T-helper 9 cell (primary cell): ENCODE results near the gene NXPH4.

Experiments used
- DNase-seq: peaks from one replicate; pipeline ENCODE4 v3.0.0-alpha.2; 2020
- total RNA-seq, 2 donors: gene quantifications; one replicate each; lab custom pipeline; 2026; lab: John Stamatoyannopoulos, UW

The NXPH4 gene
- 0 to 0.21 reads per million in 2 donors for total RNA-seq

DNA sequence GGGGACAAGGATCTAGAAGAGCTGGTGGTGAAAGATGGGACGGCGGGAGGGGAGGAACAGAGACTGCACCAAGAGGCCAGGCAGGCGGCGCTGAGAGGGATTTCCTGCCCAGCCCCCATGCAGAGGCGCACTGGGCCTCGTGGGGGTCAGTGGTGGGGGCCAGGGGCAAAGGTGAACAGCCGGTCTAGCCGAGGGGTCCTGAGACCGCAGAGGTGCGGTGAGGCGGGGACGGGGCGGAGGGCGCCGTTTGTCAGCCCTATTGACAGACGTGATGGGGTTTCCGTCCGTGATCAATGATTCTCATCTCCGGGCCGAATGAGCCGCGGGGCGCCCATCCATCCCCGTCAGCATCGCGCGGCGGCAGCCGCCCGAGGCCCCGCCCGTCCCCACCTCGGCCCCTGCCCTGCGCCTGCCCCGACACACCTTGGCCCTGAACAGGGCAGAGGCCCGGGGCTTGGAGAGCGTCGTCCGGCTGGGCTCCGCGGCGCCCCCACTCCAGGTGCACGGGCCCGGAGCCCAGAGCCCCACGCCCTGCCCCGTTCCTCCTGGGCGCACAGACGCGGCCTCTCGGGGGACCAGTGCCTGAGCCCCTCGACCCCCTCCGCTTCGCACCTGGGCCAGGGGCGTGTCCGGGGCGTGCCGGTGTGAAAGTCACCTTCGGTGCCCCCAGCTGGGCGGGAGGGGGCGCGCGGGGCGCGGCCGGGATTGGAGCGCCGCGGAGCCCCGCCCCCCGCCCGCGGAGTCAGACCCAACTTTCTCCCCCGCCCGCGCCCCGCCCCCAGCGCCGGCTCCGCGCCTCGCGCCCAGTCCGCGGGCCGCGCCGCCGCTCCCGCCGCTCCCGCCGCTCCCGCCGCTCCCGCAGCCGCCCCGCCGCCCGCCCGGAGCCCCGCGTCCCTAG, at the start of gene NXPH4:
Gene NXPH4, plus strand, starts transcription at position 781 of the 898 bp plus-strand sequence. CDS start 176 bp downstream, outside the sequence.
- peak; percentile 55 for DNase-seq

DNA sequence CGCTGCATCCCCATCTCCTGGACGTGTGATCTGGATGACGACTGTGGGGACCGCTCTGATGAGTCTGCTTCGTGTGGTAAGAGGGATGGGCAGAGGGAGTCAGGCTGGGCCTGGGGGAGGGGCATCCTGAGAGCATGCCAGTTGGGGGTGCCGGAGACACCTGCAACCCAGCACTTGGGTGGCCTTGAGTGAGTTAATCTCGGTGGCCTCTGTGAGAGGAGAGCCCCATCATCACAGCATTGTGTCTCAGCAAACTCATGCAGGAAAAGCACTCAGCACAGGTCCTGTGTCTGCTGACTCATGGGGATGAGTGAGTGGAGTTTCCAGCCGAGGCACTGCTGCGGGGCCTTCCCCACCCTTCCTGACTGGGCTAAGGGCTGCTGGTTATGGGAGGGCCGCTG, 49.6 kb upstream of the NXPH4 start:
- no peak for DNase-seq

DNA sequence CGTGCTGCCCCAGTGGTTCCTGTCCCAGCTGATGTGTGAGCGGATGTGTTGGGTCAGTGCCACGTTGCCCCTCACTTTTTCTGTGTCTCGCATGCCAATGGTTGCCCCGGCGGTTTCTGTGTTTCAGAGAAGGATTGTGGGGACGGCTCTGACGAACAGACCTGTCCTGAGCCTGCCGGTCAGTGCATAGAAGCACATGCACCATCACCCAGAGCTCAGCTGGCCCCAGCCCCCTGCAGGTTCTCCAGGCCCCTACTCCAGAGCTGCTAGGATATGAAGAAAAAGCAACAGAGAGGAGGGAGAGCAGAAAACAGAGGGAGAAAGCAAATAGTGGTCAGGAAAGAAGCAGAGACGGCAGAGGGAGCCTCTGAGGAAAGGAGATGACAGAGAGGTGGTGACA, 48.5 kb upstream of the NXPH4 start:
- no peak for DNase-seq

DNA sequence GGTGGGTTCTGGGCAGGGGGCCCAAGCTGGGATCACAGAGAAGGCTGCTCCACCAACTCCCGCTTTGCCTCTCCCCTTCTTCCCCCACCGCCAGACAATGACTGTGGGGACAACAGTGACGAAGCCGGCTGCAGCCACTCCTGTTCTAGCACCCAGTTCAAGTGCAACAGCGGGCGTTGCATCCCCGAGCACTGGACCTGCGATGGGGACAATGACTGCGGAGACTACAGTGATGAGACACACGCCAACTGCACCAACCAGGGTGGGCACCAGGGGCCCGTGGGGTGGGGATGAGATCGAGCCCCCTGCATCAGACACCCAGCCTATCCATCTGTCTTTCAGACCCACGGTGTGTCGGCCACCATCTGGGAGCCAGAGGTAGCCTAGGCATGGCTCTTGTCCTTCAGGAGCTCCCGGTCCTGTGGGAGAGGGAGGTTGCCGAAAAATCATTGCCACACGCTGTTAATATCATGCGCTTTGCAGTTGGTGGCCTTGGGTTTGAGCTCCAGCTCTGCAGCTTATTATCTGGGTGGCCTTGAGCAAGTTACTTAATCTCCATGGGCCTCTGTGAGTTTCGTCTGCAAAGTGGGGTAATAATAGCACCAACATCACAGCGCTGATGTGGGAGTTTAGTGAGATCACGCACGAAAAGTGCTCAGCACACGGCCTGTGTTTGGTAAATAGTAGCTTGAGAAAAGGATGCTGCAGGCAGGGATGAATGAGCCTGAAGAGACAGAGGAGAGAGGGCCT, 47.4 kb upstream of the NXPH4 start:
- no peak for DNase-seq

DNA sequence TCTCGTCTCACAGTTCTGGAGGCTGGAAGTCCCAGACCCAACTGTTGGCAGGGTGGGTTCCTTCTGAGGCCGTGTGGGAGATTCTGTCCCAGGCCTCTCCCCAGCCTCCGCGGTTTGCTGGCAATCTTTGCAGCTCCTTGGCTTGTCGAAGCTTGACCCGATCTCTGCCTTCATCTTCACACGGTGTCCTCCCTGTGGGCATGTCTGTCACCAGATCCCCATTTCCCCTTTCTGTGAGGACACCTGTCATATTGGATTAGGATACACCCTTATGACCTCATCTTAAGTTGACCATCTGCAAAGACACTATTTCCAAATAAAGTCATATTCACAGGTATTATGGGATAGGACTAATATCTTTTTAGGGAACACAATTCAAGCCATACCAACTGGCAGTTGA, 46.6 kb upstream of the NXPH4 start:
- DNase-seq, result no peak

DNA sequence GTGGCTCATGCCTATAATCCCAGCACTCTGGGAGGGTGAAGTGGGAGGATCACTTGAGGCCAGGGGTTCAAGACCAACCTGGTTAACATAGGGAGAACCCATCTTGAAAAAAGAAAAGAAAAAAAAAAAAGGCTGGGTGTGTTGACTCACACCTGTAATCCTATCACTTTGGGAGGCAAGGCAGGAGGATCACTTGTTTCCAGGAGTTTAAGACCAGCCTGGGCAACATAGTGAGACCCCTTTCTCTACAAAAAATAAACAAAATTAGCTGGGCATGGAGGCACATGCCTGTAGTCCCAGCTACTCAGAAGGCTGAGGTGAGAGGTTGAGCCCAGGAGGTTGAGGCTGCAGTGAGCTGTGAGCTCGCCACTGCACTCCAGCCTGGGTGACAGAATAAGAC, 46.2 kb upstream of the NXPH4 start:
- DNase-seq, result no peak

DNA sequence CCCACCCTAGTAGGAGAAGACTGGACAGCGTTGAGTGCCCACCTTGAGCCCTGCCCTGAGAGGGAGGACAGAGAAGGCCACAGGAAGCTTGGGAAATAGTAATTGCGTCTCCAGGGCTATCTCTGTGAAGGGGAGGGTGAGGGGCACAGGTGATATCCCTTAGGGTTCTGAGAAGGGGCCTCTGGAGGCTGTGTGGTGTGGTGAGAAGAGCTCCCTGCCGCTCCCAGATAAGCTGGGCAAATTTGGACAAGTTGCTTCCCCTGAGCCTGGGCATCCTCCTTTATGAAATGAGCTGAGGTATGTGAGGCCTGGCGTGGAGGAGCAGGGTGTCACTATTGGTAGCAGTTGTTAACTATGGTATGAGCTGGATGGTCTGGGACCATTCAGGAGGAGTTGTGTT, 45.7 kb upstream of the NXPH4 start:
- no peak for DNase-seq

DNA sequence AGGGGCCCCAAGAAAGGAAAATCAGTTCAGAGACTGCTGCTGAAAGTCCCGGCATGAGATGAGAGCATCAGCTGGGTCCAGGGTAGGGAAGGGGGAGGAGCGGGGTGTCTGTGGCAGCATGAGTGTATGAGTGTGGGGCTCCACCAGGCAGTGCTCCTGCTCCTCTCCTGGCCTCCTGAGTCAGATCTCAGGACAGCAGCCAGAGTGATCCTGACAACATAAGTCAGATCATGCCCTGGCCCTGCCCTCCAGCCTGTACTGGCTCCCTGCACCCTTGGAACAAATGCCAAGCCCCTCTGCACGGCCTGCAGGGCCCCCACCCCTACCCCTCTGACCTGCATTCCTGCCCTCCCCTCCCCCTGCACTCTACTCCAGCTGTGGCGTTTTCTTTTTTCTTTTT, 44.9 kb upstream of the NXPH4 start:
- DNase-seq, result no peak

DNA sequence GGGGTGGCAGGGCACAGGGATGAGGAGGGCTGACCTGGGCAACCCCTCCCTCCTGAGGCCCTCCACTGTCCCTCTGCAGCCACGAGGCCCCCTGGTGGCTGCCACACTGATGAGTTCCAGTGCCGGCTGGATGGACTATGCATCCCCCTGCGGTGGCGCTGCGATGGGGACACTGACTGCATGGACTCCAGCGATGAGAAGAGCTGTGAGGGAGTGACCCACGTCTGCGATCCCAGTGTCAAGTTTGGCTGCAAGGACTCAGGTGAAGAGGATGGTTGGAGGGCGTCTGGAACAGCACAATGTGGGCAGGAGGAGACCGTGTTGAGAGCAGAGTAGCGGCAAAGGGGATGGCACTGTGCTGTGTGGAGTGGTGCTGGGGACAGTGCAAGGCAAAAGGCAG, 43.5 kb upstream of the NXPH4 start:
- no peak for DNase-seq

DNA sequence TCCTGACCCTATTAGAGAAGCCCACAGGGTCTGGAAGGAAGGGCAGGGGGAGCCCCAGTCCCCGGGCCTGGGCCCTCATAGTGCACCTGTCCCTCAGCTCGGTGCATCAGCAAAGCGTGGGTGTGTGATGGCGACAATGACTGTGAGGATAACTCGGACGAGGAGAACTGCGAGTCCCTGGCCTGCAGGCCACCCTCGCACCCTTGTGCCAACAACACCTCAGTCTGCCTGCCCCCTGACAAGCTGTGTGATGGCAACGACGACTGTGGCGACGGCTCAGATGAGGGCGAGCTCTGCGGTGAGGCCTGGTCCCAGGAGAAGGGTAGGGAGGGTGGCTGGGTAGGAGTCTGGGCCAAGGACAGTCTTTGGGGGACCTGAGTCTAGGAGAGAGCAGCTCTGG, 42.9 kb upstream of the NXPH4 start:
- no peak for DNase-seq

DNA sequence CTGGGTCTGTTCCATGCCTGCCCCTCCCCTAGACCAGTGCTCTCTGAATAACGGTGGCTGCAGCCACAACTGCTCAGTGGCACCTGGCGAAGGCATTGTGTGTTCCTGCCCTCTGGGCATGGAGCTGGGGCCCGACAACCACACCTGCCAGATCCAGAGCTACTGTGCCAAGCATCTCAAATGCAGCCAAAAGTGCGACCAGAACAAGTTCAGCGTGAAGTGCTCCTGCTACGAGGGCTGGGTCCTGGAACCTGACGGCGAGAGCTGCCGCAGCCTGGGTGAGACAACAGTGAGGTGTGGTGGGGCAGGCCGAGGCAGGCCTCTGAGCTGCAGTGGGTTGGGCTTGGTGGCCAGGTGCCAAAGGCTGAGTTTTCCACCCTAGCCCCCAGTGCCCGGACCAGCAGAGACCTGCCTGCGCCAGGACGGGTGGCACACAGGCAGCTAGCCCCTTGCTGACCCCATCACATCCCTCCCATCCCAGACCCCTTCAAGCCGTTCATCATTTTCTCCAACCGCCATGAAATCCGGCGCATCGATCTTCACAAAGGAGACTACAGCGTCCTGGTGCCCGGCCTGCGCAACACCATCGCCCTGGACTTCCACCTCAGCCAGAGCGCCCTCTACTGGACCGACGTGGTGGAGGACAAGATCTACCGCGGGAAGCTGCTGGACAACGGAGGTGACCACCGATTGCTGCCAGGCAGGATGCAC, 41.0 kb upstream of the NXPH4 start:
- peak; percentile 48 for DNase-seq

DNA sequence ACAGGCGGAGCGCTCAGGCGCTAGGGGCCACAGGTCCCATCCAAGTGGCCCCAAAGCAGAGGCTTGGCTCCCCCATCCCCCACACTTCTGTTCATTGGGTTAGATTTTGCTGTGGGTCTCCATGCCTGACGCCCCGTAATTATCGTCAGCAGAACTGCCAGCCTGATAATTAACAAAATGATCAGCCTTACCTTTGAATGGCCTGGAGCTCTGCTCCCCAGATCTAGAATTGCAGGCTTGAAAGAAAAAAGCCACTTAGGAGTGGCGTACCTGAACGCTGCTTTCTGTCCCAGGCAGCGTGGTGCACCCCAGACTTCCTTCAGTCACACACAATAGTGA, 40.5 kb upstream of the NXPH4 start:
- no peak for DNase-seq

DNA sequence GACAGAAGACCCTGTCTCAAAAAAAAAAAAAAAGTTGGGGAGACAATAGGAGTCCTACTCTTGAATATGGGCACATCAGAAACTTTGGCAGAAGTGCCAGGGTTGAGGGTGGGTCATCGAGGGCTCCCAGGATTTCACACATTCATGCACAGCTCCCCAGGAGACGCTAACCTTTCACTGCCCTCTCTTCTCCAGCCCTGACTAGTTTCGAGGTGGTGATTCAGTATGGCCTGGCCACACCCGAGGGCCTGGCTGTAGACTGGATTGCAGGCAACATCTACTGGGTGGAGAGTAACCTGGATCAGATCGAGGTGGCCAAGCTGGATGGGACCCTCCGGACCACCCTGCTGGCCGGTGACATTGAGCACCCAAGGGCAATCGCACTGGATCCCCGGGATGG, 39.7 kb upstream of the NXPH4 start:
- no peak for DNase-seq

DNA sequence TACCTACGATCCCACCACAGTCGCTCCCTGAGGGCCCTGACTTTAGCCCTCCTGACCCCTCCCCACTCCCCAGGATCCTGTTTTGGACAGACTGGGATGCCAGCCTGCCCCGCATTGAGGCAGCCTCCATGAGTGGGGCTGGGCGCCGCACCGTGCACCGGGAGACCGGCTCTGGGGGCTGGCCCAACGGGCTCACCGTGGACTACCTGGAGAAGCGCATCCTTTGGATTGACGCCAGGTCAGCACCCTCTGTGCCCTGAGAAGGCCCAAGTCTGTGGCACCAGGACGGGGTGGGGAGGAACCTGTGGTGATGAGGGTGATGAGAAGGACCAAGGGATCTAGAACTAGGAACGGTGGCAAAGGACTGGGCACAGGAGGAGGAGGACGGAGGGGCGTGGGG, 39.2 kb upstream of the NXPH4 start:
- DNase-seq, result no peak

DNA sequence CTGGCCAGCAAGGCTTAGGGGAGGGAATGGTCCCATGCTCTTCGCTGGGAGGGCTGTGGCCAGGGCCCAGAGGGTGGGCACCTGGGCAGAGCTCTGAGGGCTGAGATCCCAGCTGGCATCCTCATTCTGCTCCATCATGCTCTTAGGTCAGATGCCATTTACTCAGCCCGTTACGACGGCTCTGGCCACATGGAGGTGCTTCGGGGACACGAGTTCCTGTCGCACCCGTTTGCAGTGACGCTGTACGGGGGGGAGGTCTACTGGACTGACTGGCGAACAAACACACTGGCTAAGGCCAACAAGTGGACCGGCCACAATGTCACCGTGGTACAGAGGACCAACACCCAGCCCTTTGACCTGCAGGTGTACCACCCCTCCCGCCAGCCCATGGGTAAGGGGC, 38.4 kb upstream of the NXPH4 start:
- no peak for DNase-seq

DNA sequence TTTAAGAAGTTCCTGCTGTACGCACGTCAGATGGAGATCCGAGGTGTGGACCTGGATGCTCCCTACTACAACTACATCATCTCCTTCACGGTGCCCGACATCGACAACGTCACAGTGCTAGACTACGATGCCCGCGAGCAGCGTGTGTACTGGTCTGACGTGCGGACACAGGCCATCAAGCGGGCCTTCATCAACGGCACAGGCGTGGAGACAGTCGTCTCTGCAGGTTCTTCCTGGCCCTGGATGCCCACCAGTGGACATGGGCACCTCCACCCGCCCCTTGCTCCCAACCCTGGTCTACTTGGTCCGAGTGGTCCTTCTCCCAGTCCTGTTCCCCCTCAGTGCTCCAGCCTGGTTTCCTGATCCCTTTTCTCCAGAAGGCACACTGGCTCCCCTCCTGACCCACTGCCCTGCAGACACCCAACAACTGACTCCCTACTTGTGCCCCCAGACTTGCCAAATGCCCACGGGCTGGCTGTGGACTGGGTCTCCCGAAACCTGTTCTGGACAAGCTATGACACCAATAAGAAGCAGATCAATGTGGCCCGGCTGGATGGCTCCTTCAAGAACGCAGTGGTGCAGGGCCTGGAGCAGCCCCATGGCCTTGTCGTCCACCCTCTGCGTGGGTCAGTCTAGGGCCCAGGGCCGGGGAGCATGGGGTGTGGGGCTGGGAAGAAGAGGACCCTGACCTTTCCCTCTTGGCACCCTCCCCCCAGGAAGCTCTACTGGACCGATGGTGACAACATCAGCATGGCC, 37.1 kb upstream of the NXPH4 start:
- DNase-seq, result no peak

DNA sequence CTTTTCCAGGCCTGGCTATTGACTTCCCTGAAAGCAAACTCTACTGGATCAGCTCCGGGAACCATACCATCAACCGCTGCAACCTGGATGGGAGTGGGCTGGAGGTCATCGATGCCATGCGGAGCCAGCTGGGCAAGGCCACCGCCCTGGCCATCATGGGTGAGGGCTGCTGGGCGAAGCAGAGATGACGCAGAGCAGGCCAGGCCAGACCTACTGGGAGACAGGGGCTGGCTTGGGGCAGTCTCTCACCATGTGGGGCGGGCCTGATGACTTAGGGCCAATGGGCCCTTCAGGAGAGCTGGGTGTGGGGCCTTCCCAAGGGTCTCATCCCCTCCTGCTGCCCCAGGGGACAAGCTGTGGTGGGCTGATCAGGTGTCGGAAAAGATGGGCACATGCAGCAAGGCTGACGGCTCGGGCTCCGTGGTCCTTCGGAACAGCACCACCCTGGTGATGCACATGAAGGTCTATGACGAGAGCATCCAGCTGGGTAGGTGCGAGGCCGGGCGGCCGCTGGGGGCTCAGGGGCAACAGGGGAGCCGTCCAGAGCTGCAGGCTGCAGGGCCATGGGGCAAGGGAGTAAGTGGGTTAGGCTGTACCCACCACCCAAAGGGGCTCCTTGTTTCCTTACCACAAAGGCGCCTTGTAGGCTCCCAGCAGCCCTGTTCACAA, 36.1 kb upstream of the NXPH4 start:
- no peak for DNase-seq

DNA sequence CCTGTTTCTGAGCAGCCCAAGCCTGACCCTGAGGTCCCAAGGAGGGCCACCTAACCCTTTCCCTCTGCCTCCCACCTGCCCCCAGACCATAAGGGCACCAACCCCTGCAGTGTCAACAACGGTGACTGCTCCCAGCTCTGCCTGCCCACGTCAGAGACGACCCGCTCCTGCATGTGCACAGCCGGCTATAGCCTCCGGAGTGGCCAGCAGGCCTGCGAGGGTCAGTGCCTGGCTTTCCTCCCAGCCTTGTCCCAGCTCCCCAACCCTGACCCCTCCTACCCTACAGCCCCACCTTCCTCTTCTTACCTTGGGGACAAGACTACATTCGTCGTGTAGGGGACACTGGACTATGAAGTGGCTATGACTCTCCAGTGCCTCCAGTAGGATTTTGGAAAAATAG, 35.5 kb upstream of the NXPH4 start:
- DNase-seq, result no peak

DNA sequence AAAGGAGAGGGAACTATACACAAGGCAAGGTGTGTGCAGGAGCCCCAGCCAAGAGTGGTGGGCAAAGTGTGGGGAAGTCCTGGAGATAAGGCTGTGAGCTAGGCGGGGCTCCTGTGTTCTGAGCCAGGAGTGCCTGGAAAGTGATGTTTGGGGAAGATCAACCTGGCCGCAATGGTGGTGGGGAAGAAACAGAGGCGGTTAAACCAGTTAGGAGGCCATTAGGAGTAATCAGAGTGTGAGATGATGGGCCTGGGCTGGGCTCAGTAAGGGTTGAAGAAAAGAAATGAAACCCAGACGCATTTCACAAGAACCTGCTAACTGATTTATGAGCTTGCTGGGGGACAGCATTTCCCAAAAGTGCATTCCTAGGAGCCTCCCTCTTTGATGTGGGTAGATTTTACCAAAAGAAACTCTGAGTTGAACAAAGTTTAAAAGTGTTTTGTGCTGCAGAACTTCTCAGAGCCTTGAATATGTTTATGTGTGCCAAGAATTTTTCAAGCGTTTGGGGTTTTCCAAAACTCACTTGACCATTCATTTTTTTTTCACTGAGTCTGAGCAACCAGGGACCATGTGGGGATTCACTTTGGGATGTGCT, 34.9 kb upstream of the NXPH4 start:
- DNase-seq, result no peak

DNA sequence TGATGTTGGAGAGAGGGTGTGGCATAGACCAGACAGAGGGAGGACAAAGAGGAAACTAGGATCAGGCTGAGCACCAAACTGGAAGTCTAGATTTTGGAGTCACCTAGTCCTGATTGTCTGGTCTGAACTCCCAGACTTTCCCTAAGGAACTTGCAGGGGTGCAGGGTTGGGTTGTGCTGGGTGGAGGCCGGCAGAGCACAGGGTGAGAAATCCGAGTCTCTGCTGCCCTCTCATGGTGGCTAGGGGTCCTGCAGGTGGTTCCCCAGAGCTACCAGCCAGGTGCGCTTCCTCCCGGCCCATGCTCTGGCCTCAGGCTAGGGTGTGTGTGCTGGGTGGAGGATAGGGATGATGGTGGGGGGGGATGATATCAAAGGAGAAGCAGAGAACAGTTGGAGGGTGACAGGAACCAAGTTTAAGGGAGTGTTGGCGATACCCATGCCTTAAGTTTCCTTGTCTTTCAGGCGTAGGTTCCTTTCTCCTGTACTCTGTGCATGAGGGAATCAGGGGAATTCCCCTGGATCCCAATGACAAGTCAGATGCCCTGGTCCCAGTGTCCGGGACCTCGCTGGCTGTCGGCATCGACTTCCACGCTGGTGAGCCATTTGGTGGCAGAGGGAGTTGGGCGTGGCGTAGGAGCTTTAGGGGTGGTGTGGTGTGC, 33.5 kb upstream of the NXPH4 start:
- DNase-seq, result peak; percentile 79
